Osteoblast (primary cell): ENCODE data around the gene KRTAP9-7. TPM values are rescaled to one million over a fixed set of nuclear protein-coding genes. Genes with fewer than 3 reads are reported as not detected.
"Not testable (repeated sequence)": the region's sequence is repeated elsewhere in the genome, so short reads cannot be mapped to it uniquely, and the experiment has no call there.

Source experiments
- DNase-seq: peaks from one replicate; pipeline ENCODE4 v3.0.0; 2011; ENCODE audit warnings: low spot score, mixed read lengths; ENCODE audit not compliant: insufficient read length; ENCODE audit errors: missing footprints
- H2AFZ ChIP-seq: 2 replicates; pipeline ENCODE4 v1.6.0; 2011; ENCODE audit warnings: mild to moderate bottlenecking, low read length
- H3K27ac ChIP-seq: 2 replicates; pipeline ENCODE4 v1.5.1; 2011; ENCODE audit warnings: mild to moderate bottlenecking, low read depth, low read length, moderate library complexity
- H3K27me3 ChIP-seq: 2 replicates; pipeline ENCODE4 v1.6.0; 2012; ENCODE audit warnings: mild to moderate bottlenecking, control low read depth, inconsistent platforms, low read length, moderate library complexity; ENCODE audit not compliant: insufficient read depth
- H3K36me3 ChIP-seq: 2 replicates; pipeline ENCODE4 v1.5.1; 2011; ENCODE audit warnings: mild to moderate bottlenecking, low read length, control low read depth, moderate library complexity; ENCODE audit not compliant: insufficient read depth
- H3K4me1 ChIP-seq: 2 replicates; pipeline ENCODE4 v1.5.1; 2011; ENCODE audit warnings: mild to moderate bottlenecking, low read length, control low read depth, moderate library complexity; ENCODE audit not compliant: insufficient read depth
- H3K4me2 ChIP-seq: 2 replicates; pipeline ENCODE4 v1.6.0; 2011; ENCODE audit warnings: mild to moderate bottlenecking, low read length; ENCODE audit not compliant: insufficient read depth
- H3K4me3 ChIP-seq: fragments of 200-600 bp; sonication (generic); 3 replicates; pipeline ENCODE4 v1.5.1; 2012; ENCODE audit warnings: mild to moderate bottlenecking, low read length, inconsistent platforms; ENCODE audit not compliant: insufficient read depth
- H3K79me2 ChIP-seq: 2 replicates; pipeline ENCODE4 v1.6.0; 2012; ENCODE audit warnings: mild to moderate bottlenecking, low read length, control low read depth, inconsistent platforms; ENCODE audit not compliant: insufficient read depth
- H3K9me3 ChIP-seq: 2 replicates; pipeline ENCODE4 v1.5.1; 2011; ENCODE audit warnings: low read depth, low read length, control low read depth
- H4K20me1 ChIP-seq: 2 replicates; pipeline ENCODE4 v1.6.0; 2012; ENCODE audit warnings: mild to moderate bottlenecking, low read length, control low read depth; ENCODE audit not compliant: insufficient read depth
- total RNA-seq: library from RNA; depleted of rRNA; stranded (reverse); fragments of >200 nt; gene quantifications from 2 replicates; pipeline ENCODE4 v1.2.3, GENCODE V29; 2012
- TF ChIP-seq, protein P1 (sequence below): IDR thresholded peaks from 2 replicates; pipeline ENCODE4 v1.5.1; 2011; ENCODE audit warnings: mild to moderate bottlenecking, low read depth, low read length, moderate library complexity; ENCODE audit errors: extremely low read depth

Gene KRTAP9-7
- total RNA-seq, 1 donor, result not detected

DNA sequence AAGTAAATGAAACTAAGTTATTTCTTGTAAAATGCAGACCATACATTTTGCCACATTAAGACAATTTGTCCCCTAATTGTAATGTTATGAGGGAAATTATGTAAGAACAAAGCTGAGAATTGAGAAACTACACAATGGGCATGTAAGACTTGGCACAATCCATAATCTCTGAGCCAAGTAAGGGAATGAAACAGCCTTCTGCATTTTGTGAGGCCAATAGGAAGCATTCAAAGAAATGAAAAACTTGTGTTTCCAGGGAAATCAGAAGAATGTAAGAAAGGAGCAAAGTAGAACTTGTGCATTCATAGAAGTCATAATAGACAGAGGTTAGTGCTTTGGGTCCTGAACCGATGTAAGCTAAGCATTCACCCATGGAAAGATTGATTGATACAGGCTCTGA, 24.2 kb upstream of the KRTAP9-7 start:
- no peak for DNase-seq
- no peaks in the 10 kb centered on the region for H3K4me1 ChIP-seq
- H4K20me1 ChIP-seq, result no peaks in the 10 kb centered on the region
- no peak overlapping the region for H3K4me3 ChIP-seq
- TF ChIP-seq, protein P1, sequence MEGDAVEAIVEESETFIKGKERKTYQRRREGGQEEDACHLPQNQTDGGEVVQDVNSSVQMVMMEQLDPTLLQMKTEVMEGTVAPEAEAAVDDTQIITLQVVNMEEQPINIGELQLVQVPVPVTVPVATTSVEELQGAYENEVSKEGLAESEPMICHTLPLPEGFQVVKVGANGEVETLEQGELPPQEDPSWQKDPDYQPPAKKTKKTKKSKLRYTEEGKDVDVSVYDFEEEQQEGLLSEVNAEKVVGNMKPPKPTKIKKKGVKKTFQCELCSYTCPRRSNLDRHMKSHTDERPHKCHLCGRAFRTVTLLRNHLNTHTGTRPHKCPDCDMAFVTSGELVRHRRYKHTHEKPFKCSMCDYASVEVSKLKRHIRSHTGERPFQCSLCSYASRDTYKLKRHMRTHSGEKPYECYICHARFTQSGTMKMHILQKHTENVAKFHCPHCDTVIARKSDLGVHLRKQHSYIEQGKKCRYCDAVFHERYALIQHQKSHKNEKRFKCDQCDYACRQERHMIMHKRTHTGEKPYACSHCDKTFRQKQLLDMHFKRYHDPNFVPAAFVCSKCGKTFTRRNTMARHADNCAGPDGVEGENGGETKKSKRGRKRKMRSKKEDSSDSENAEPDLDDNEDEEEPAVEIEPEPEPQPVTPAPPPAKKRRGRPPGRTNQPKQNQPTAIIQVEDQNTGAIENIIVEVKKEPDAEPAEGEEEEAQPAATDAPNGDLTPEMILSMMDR, result no peak
- H2AFZ ChIP-seq, result no peak overlapping the region
- H3K27me3 ChIP-seq, result no peaks in the 10 kb centered on the region
- H3K79me2 ChIP-seq, result no peaks in the 10 kb centered on the region
- H3K36me3 ChIP-seq, result no peaks in the 10 kb centered on the region
- H3K27ac ChIP-seq, result no peak overlapping the region
- H3K9me3 ChIP-seq, result no peaks in the 10 kb centered on the region
- no peak overlapping the region for H3K4me2 ChIP-seq

DNA sequence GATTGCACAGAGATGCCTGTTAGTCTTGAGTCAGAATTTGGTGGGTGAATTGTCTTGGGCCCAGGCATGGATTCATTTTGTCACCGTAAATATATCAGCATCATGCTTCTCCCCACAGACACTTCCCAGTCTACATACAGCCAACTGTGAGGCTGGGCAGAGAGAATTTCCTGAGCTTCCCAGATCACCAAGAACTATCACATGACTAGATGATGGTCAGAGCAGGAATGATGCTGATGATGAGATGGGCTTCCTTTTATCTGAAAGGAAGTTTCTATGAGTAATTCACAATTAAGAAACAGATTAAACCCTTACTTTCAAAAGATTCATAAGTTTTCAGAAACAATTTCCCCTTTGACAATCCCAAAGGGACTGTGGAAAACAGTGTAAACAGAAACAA, 20.6 kb upstream of the KRTAP9-7 start:
- Histone ChIP-seq H4K20me1 (no peaks in the 10 kb centered on the region), H3K4me3 (no peak overlapping the region), H2AFZ (no peak overlapping the region), H3K9me3 (no peaks in the 10 kb centered on the region), H3K27ac (no peak overlapping the region), H3K4me2 (no peak overlapping the region), H3K4me1 (no peaks in the 10 kb centered on the region), H3K27me3 (no peaks in the 10 kb centered on the region), H3K79me2 (no peaks in the 10 kb centered on the region), H3K36me3 (no peaks in the 10 kb centered on the region)
- TF ChIP-seq, protein P1, result no peak
- DNase-seq, result peak; percentile 22

DNA sequence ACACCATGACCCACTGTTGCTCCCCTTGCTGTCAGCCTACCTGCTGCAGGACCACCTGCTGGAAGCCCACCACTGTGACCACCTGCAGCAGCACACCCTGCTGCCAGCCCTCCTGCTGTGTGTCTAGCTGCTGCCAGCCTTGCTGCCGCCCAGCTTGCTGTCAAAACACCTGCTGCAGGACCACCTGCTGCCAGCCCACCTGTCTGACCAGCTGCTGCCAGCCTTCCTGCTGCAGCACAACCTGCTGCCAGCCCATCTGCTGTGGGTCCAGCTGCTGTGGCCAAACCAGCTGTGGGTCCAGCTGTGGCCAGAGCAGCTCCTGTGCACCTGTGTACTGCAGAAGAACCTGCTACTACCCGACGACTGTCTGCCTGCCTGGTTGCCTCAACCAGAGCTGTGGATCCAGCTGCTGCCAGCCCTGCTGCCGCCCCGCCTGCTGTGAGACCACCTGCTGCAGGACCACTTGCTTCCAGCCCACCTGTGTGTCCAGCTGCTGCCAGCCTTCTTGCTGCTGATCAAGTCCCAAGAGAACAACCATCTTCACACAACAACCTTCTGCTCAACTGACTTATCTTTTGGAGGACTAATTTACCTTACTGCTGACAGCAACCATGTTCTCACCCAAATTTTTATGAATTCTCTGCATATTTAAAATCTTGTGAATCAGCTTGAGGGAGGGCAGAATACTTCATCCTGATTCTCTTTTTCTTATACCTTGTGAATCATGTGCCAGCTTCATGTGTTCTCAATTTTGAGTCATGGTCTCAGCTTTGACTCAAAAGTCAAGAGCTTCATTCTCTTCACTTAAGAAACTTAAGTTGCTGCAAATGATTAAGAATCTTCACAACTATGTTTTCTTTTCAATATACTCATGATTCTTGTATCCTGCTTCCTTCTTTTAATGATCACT, 19.9 kb upstream of the KRTAP9-7 start, which contains the start of gene KRTAP9-9:
Gene KRTAP9-9 (plus strand): TSS at position 4 of the 910 bp plus-strand sequence.
- H4K20me1 ChIP-seq, H3K27me3 ChIP-seq, H3K9me3 ChIP-seq, H3K27ac ChIP-seq, H2AFZ ChIP-seq, H3K4me2 ChIP-seq, H3K4me3 ChIP-seq, H3K36me3 ChIP-seq, H3K4me1 ChIP-seq, H3K79me2 ChIP-seq: not testable (repeated sequence)
- peak; percentile 60 for DNase-seq

DNA sequence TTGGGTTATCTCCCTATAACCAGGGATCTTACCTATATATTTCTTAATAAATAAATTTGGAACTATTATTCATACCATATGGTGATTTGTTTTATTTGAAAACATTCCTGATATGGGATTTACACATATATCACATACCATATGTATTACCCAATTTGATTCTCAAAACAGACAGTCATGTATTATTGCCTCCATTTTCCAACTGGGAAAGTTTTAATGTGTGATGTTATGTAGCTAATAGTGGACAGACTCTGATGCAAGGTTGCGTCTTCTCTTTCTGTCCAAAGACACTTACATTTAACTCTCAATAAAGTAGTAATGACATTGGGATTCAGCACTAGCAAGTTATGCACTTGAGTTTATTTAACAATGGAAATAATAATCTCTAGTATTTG, 19.2 kb upstream of the KRTAP9-7 start:
- TF ChIP-seq, protein P1, result no peak
- no peaks in the 10 kb centered on the region for H4K20me1 ChIP-seq
- no peaks in the 10 kb centered on the region for H3K27me3 ChIP-seq
- H3K4me2 ChIP-seq, result no peak overlapping the region
- H3K27ac ChIP-seq, result no peak overlapping the region
- H3K79me2 ChIP-seq, result no peaks in the 10 kb centered on the region
- no peaks in the 10 kb centered on the region for H3K4me1 ChIP-seq
- no peak overlapping the region for H2AFZ ChIP-seq
- no peaks in the 10 kb centered on the region for H3K36me3 ChIP-seq
- no peaks in the 10 kb centered on the region for H3K9me3 ChIP-seq
- no peak for DNase-seq
- H3K4me3 ChIP-seq, result no peak overlapping the region
